ENCODE data around the gene AFAP1L2. TPM values are rescaled to one million over a fixed set of nuclear protein-coding genes. Genes with fewer than 3 reads are reported as not detected.

AFAP1L2 gene
- total RNA-seq, 2 donors from 2014 or later = 10.5 to 17.9 TPM

- Histone ChIP-seq H3K27ac (peak overlapping the region in 3 of 4 donors; percentile 61 to 71 (median 71)), H3K9me3 (no peaks in the 10 kb centered on the region), H3K27me3 (no peaks in the 10 kb centered on the region), H3K36me3 (replicated peaks in 1 of 2; ENCODE audit: insufficient read depth in 1 of 2, low read depth in 2 of 2) (no peaks in the 10 kb centered on the region), H3K4me3 (peak overlapping the region in 1 of 2 donors; percentile 54), H3K4me1 (peaks cover 37% of the 10 kb centered on the region)
- TF ChIP-seq, protein P1, sequence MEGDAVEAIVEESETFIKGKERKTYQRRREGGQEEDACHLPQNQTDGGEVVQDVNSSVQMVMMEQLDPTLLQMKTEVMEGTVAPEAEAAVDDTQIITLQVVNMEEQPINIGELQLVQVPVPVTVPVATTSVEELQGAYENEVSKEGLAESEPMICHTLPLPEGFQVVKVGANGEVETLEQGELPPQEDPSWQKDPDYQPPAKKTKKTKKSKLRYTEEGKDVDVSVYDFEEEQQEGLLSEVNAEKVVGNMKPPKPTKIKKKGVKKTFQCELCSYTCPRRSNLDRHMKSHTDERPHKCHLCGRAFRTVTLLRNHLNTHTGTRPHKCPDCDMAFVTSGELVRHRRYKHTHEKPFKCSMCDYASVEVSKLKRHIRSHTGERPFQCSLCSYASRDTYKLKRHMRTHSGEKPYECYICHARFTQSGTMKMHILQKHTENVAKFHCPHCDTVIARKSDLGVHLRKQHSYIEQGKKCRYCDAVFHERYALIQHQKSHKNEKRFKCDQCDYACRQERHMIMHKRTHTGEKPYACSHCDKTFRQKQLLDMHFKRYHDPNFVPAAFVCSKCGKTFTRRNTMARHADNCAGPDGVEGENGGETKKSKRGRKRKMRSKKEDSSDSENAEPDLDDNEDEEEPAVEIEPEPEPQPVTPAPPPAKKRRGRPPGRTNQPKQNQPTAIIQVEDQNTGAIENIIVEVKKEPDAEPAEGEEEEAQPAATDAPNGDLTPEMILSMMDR (IDR thresholded peaks at IDR 0.05) = no peak
- peak in 1 of 3 donors; percentile 28 for TF ChIP-seq POLR2A (IDR thresholded peaks at IDR 0.05)
- peak; percentile 13 for ATAC-seq
- DNase-seq = peak; percentile 18 to 57 (median 34)
- WGBS, 2 donors = 32 to 48% methylated on average over 10 to 16 of the region's 16 CpGs
- intact Hi-C loops (cut with DNase I) = no loop called here
Measured at GRCh38 chr10:114405011-114405350, 679 bp upstream of the AFAP1L2 start.

GRCh38 chr10:114403541-114404161 lies 651 bp downstream of the AFAP1L2 start:
- Histone ChIP-seq H3K9me3 (no peaks in the 10 kb centered on the region), H3K27ac (peak overlapping the region in 2 of 4 donors; percentile 61 to 71), H3K4me1 (peaks cover 38% of the 10 kb centered on the region), H3K36me3 (replicated peaks in 1 of 2; ENCODE audit: insufficient read depth in 1 of 2, low read depth in 2 of 2) (no peaks in the 10 kb centered on the region), H3K4me3 (peak overlapping the region; percentile 26 to 54), H3K27me3 (no peaks in the 10 kb centered on the region)
- DNase-seq (peak; percentile 33 to 53 (median 44)), ATAC-seq (peak; percentile 51)
- 1% methylated on average over 7 to 44 of the region's 44 CpGs for whole genome bisulfite sequencing, 2 donors
- TF ChIP-seq, protein P1 (IDR thresholded peaks at IDR 0.05) = peak in 6 of 7 experiments; percentile 7 to 29 (median 26)
- no peak for TF ChIP-seq POLR2A (IDR thresholded peaks at IDR 0.05)
- intact Hi-C loops (cut with DNase I) = no loop called here

DNA sequence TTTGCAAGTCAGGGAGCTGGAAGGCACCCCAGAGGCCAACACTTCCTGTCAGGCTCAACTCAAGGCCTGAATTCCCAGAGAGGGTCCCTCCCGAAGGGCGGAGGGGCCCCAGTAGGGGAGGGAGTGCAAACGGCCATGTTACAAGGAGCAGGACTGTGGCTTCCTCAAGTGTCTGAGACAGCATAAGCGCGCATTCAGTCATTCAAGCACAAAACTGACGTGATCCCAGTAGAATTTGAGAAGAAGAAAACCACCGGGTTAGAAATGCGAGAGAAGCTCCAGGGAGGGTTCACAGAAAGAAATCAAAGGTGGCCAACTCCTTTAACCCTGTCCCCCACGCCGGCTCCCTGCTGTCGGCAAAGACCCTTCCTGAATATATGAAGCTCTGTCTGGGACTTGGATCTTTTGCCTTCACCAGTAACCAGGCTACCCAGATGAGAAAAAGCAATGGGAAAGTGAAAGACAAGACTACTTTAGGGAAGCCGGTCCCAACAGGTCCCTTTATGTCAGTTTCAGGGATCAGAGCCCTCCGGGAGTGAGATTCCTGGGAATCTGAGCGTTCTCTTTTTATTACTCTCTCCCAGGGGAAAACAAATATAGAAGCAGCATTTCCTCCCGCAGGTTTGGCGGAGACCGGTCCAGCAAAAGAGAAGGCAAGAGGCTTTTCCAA lies 1.3 kb downstream of the AFAP1L2 start:
- WGBS, 2 donors = 23 to 42% methylated on average over 17 of the region's 17 CpGs

DNA sequence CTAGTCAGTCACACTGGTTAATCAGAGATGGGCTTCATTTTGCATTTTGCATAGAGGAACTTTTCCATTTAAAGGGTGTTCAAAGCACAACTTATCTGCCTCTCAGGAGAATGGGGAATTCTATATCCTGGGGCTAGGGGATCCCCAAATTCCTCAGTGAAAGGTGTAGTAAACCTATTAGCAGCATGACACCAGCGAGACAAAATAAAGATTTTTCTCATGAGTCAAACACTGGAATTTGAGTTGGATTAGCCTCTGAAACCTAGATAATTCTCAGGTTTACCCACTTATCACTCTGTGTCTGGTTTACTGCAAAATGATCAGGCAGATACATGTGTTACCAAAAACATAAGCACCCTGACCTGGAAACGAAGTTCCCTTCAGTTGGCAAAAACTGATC lies 2.1 kb downstream of the AFAP1L2 start:
- H3K27ac ChIP-seq = no peak overlapping the region
- WGBS, 2 donors = 48 to 64% methylated on average over 2 of the region's 2 CpGs

More for the DNA sequence above, 1.3 kb downstream of the AFAP1L2 start:
- intact Hi-C loops (cut with DNase I) = no loop called here
- DNase-seq = no peak
- Histone ChIP-seq H3K4me3 (peak overlapping the region; percentile 26 to 54), H3K36me3 (replicated peaks in 1 of 2; ENCODE audit: insufficient read depth in 1 of 2, low read depth in 2 of 2) (no peaks in the 10 kb centered on the region), H3K27me3 (no peaks in the 10 kb centered on the region), H3K4me1 (peaks cover 44% of the 10 kb centered on the region), H3K27ac (peak overlapping the region in 1 of 4 donors; percentile 71), H3K9me3 (no peaks in the 10 kb centered on the region)
- no peak for TF ChIP-seq POLR2A (IDR thresholded peaks at IDR 0.05)
- TF ChIP-seq, protein P1 (IDR thresholded peaks at IDR 0.05) = no peak
- ATAC-seq = no peak

More for the DNA sequence above, 2.1 kb downstream of the AFAP1L2 start:
- Histone ChIP-seq H3K27me3 (no peaks in the 10 kb centered on the region), H3K4me3 (no peak overlapping the region), H3K9me3 (no peaks in the 10 kb centered on the region), H3K36me3 (replicated peaks in 1 of 2; ENCODE audit: insufficient read depth in 1 of 2, low read depth in 2 of 2) (no peaks in the 10 kb centered on the region), H3K4me1 (peaks cover 44% of the 10 kb centered on the region)
- TF ChIP-seq, protein P1 (IDR thresholded peaks at IDR 0.05) = no peak
- TF ChIP-seq POLR2A (IDR thresholded peaks at IDR 0.05) = no peak
- ATAC-seq (no peak), DNase-seq (no peak)
- intact Hi-C loops (cut with DNase I) = no loop called here

Measured in body of pancreas (tissue), 4 donors.